Naive B cell (primary cell): Measurements from ENCODE around the gene TRHDE. TPM values are rescaled to one million over a fixed set of nuclear protein-coding genes. Genes with fewer than 3 reads are reported as not detected.
"Not testable (repeated sequence)": the region's sequence is repeated elsewhere in the genome, so short reads cannot be mapped to it uniquely, and the experiment has no call there.

Source experiments
- ATAC-seq, 2 donors: fragments of 150-1000 bp; cut with Tn5 transposase; 2 replicates each; pipeline ENCODE4 v1.10.0; 2021; ENCODE audit warnings: low read depth in 2 of 2, mild to moderate bottlenecking in 2 of 2, moderate library complexity in 2 of 2
- DNase-seq: peaks from one replicate; pipeline ENCODE4 v3.0.0; 2022
- H3K27ac Mint-ChIP-seq, 6 donors: one replicate each; pipeline ENCODE4 v1.8.0; 2020 to 2022; ENCODE audit warnings: mild to moderate bottlenecking in 6 of 6, mixed read lengths in 6 of 6, moderate library complexity in 5 of 6, inconsistent platforms in 2 of 6
- H3K27me3 Mint-ChIP-seq, 3 donors: one replicate each; pipeline ENCODE4 v1.8.0; 2021 to 2022; ENCODE audit warnings: mixed read lengths in 3 of 3, mild to moderate bottlenecking in 1 of 3
- H3K36me3 Mint-ChIP-seq, 2 donors: one replicate each; pipeline ENCODE4 v1.8.0; 2020 to 2022; ENCODE audit warnings: mixed read lengths in 2 of 2, inconsistent platforms in 1 of 2, mild to moderate bottlenecking in 1 of 2
- H3K4me1 Mint-ChIP-seq, 3 donors: one replicate each; pipeline ENCODE4 v1.8.0; 2020 to 2022; ENCODE audit warnings: mixed read lengths in 3 of 3, inconsistent platforms in 1 of 3, mild to moderate bottlenecking in 1 of 3, moderate library complexity in 1 of 3
- H3K4me3 Mint-ChIP-seq, 8 donors: one replicate each; pipeline ENCODE4 v1.8.0; 2020 to 2022; ENCODE audit warnings: mild to moderate bottlenecking in 8 of 8, mixed read lengths in 8 of 8, moderate library complexity in 8 of 8, inconsistent platforms in 2 of 8
- H3K9me3 Mint-ChIP-seq, 7 donors: one replicate each; pipeline ENCODE4 v1.8.0; 2020 to 2022; ENCODE audit warnings: mixed read lengths in 7 of 7, mild to moderate bottlenecking in 5 of 7, inconsistent platforms in 2 of 7, moderate library complexity in 1 of 7
- polyA plus RNA-seq, 6 donors: library from polyadenylated mRNA; unstranded; fragments of 300-500 nt; fragmentation: Illumina TruSeq; gene quantifications; one replicate each; pipeline ENCODE4 v1.2.3, GENCODE V29; 2021; ENCODE audit warnings: low read depth in 6 of 6

TRHDE gene
- polyA plus RNA-seq, 6 donors from 2014 or later, result not detected

- H3K9me3 Mint-ChIP-seq, result peaks cover 0 to 6% (median 0%) of the 10 kb centered on the region in 7 donors
- ATAC-seq (no peak), DNase-seq (no peak)
- H3K27me3 Mint-ChIP-seq, result no peaks in the 10 kb centered on the region
- H3K4me1 Mint-ChIP-seq, result no peaks in the 10 kb centered on the region
- no peak overlapping the region for H3K27ac Mint-ChIP-seq
- H3K4me3 Mint-ChIP-seq, result no peak overlapping the region
- no peaks in the 10 kb centered on the region for H3K36me3 Mint-ChIP-seq
Measured at GRCh38 chr12:72677139-72677538, 405.0 kb downstream of the TRHDE start.

- H3K9me3 Mint-ChIP-seq, result peaks cover 0 to 8% (median 0%) of the 10 kb centered on the region in 7 donors
- no peaks in the 10 kb centered on the region for H3K4me1 Mint-ChIP-seq
- no peak for ATAC-seq
- no peak for DNase-seq
- H3K4me3 Mint-ChIP-seq, result no peak overlapping the region
- no peaks in the 10 kb centered on the region for H3K36me3 Mint-ChIP-seq
- H3K27ac Mint-ChIP-seq, result no peak overlapping the region
- H3K27me3 Mint-ChIP-seq, result no peaks in the 10 kb centered on the region
Measured at GRCh38 chr12:72677846-72678245, 405.7 kb downstream of the TRHDE start.

- no peak for ATAC-seq
- H3K36me3 Mint-ChIP-seq, result no peaks in the 10 kb centered on the region
- peaks cover 0 to 8% (median 0%) of the 10 kb centered on the region in 7 donors for H3K9me3 Mint-ChIP-seq
- H3K27ac Mint-ChIP-seq, result no peak overlapping the region
- no peaks in the 10 kb centered on the region for H3K27me3 Mint-ChIP-seq
- no peak overlapping the region for H3K4me3 Mint-ChIP-seq
- no peak for DNase-seq
- H3K4me1 Mint-ChIP-seq, result no peaks in the 10 kb centered on the region
Measured at GRCh38 chr12:72679147-72679757, 407.1 kb downstream of the TRHDE start.

- Mint-ChIP-seq H3K4me3 (no peak overlapping the region), H3K27me3 (no peaks in the 10 kb centered on the region), H3K27ac (no peak overlapping the region), H3K36me3 (no peaks in the 10 kb centered on the region), H3K4me1 (no peaks in the 10 kb centered on the region), H3K9me3 (peaks cover 0 to 8% (median 0%) of the 10 kb centered on the region in 7 donors)
- no peak for DNase-seq
- no peak for ATAC-seq
Measured at GRCh38 chr12:72681028-72681427, 408.9 kb downstream of the TRHDE start.

- Mint-ChIP-seq H3K36me3 (no peaks in the 10 kb centered on the region), H3K4me3 (no peak overlapping the region), H3K27ac (no peak overlapping the region), H3K4me1 (no peaks in the 10 kb centered on the region), H3K27me3 (no peaks in the 10 kb centered on the region), H3K9me3 (peaks cover 0 to 8% (median 0%) of the 10 kb centered on the region in 7 donors)
- DNase-seq, result no peak
- no peak for ATAC-seq
Measured at GRCh38 chr12:72684491-72684890, 412.3 kb downstream of the TRHDE start.

- no peak overlapping the region for H3K27ac Mint-ChIP-seq
- no peak for DNase-seq
- H3K4me1 Mint-ChIP-seq, result no peaks in the 10 kb centered on the region
- no peaks in the 10 kb centered on the region for H3K27me3 Mint-ChIP-seq
- no peak for ATAC-seq
- H3K9me3 Mint-ChIP-seq, result peaks cover 0 to 8% (median 2%) of the 10 kb centered on the region in 7 donors
- H3K4me3 Mint-ChIP-seq, result no peak overlapping the region
- no peaks in the 10 kb centered on the region for H3K36me3 Mint-ChIP-seq
Measured at GRCh38 chr12:72692338-72692737, 420.2 kb downstream of the TRHDE start.

- H3K9me3 Mint-ChIP-seq, result peaks cover 2 to 18% (median 5%) of the 10 kb centered on the region in 7 donors
- no peaks in the 10 kb centered on the region for H3K36me3 Mint-ChIP-seq
- H3K4me1 Mint-ChIP-seq, result no peaks in the 10 kb centered on the region
- H3K4me3 Mint-ChIP-seq, result no peak overlapping the region
- DNase-seq (no peak), ATAC-seq (no peak)
- no peak overlapping the region for H3K27ac Mint-ChIP-seq
- no peaks in the 10 kb centered on the region for H3K27me3 Mint-ChIP-seq
Measured at GRCh38 chr12:72694193-72694592, 422.0 kb downstream of the TRHDE start.

- H3K27ac Mint-ChIP-seq, result no peak overlapping the region
- no peaks in the 10 kb centered on the region for H3K4me1 Mint-ChIP-seq
- ATAC-seq, result no peak
- no peaks in the 10 kb centered on the region for H3K36me3 Mint-ChIP-seq
- DNase-seq, result no peak
- peaks cover 5 to 33% (median 9%) of the 10 kb centered on the region in 7 donors for H3K9me3 Mint-ChIP-seq
- H3K27me3 Mint-ChIP-seq, result no peaks in the 10 kb centered on the region
- no peak overlapping the region for H3K4me3 Mint-ChIP-seq
Measured at GRCh38 chr12:72699362-72699761, 427.2 kb downstream of the TRHDE start.

GRCh38 chr12:72712025-72712424 lies 439.9 kb downstream of the TRHDE start:
- not testable (repeated sequence) for H3K27me3 Mint-ChIP-seq, H3K36me3 Mint-ChIP-seq, H3K9me3 Mint-ChIP-seq, H3K27ac Mint-ChIP-seq, DNase-seq, H3K4me3 Mint-ChIP-seq, H3K4me1 Mint-ChIP-seq, ATAC-seq

GRCh38 chr12:72716221-72716620 lies 444.1 kb downstream of the TRHDE start:
- H3K36me3 Mint-ChIP-seq, result no peaks in the 10 kb centered on the region
- H3K27me3 Mint-ChIP-seq, result no peaks in the 10 kb centered on the region
- ATAC-seq (no peak), DNase-seq (no peak)
- H3K27ac Mint-ChIP-seq, result no peak overlapping the region
- peaks cover 0 to 8% (median 0%) of the 10 kb centered on the region in 7 donors for H3K9me3 Mint-ChIP-seq
- no peak overlapping the region for H3K4me3 Mint-ChIP-seq
- no peaks in the 10 kb centered on the region for H3K4me1 Mint-ChIP-seq

GRCh38 chr12:72717036-72717435 lies 444.9 kb downstream of the TRHDE start:
- H3K36me3 Mint-ChIP-seq, result no peaks in the 10 kb centered on the region
- no peaks in the 10 kb centered on the region for H3K4me1 Mint-ChIP-seq
- DNase-seq (no peak), ATAC-seq (no peak)
- no peak overlapping the region for H3K27ac Mint-ChIP-seq
- H3K27me3 Mint-ChIP-seq, result no peaks in the 10 kb centered on the region
- peaks cover 0 to 8% (median 0%) of the 10 kb centered on the region in 7 donors for H3K9me3 Mint-ChIP-seq
- H3K4me3 Mint-ChIP-seq, result no peak overlapping the region
